Measurements from ENCODE around the gene EIF4A3. TPM values are rescaled to one million over a fixed set of nuclear protein-coding genes. Genes with fewer than 3 reads are reported as not detected.

EIF4A3 gene
- total and polyA plus RNA-seq, 9 of the 15 experiments (the other 6 are each of a cell fraction or from before 2014, with no cell fraction given), result 62.7 to 171 (median 127) TPM

- ChIA-PET POLR2A (interaction anchor here (0.6 kb wide), 1 partner anchor 11 kb away, joined by 3 read pairs; no protein-coding TSS in a partner anchor), CTCF (ENCODE audit: low intra/inter-chr PET ratio) (no interaction called here)
- 2% methylated on average over 27 of the region's 30 CpGs for WGBS (ENCODE audit: insufficient coverage, low coverage, missing lambda C conversion rate)
These were observed 35.4 kb upstream of the EIF4A3 start for GRCh38 chr17:80182118-80182844.

More at GRCh38 chr17:80182118-80182844, 35.4 kb upstream of the EIF4A3 start:
- TF ChIP-seq ZBTB26 (CRISPR knock-in tag; IDR thresholded peaks at IDR 0.05) (no peak), ZNF121 (CRISPR knock-in tag; conservative IDR thresholded peaks at IDR 0.05) (no peak), CBFA2T2 (conservative IDR thresholded peaks at IDR 0.05) (no peak), ZBTB17 (CRISPR knock-in tag; IDR thresholded peaks at IDR 0.05) (no peak), RBBP5 (IDR thresholded peaks at IDR 0.05; ENCODE audit: borderline replicate concordance, insufficient read depth, low read length, poor library complexity, severe bottlenecking) (no peak), TAF9B (IDR thresholded peaks at IDR 0.05; ENCODE audit: partially characterized antibody) (no peak), STAT5A (IDR thresholded peaks at IDR 0.05; ENCODE audit: borderline replicate concordance, low read length) (no peak), HDAC8 (tag; IDR thresholded peaks at IDR 0.05) (no peak), CSDE1 (IDR thresholded peaks at IDR 0.05) (no peak), CCAR2 (IDR thresholded peaks at IDR 0.05; ENCODE audit: low read depth, low read length) (no peak), YY1 (IDR thresholded peaks at IDR 0.05; ENCODE audit: borderline replicate concordance in 1 of 3, control insufficient read depth in 1 of 3, extremely low read depth in 1 of 3, insufficient read depth in 3 of 3, insufficient read length in 1 of 3, insufficient replicate concordance in 2 of 3, low read depth in 1 of 3, low read length in 2 of 3) (no peak), BACH1 (tag; IDR thresholded peaks at IDR 0.05) (no peak), ZBTB7A (IDR thresholded peaks at IDR 0.05; ENCODE audit: borderline replicate concordance, control insufficient read depth, low read depth, low read length) (no peak), NR1H2 (CRISPR knock-in tag; IDR thresholded peaks at IDR 0.05) (no peak)
- intact Hi-C loops (cut with micrococcal nuclease) (loop anchor here (10.0 kb wide), 1 partner anchor 77 kb away; the partner anchor contains the start of gene GAA), in situ Hi-C loops (cut with MboI) (no loop called here)
- Histone ChIP-seq H3K79me2 (ENCODE audit: control insufficient read depth, insufficient read depth, low read length) (no peaks in the 10 kb centered on the region), H2AFZ (ENCODE audit: low read depth, low read length) (no peak overlapping the region), H3K27me3 (ENCODE audit: control insufficient read depth in 2 of 2, insufficient read depth in 2 of 2, low read length in 2 of 2) (peaks cover 66 to 90% of the 10 kb centered on the region in 2 experiments), H3K9me3 (replicated peaks; ENCODE audit: control insufficient read depth, insufficient read depth, low read depth, low read length) (no peaks in the 10 kb centered on the region; the same call in 1 of the 2 replicates), H3K36me3 (ENCODE audit: control insufficient read depth, insufficient read depth, low read length) (no peaks in the 10 kb centered on the region), H3K9ac (ENCODE audit: insufficient read depth in 1 of 2, low read depth in 2 of 2, low read length in 2 of 2) (no peak overlapping the region; a peak in 1 of 4 replicates), H3K9me1 (ENCODE audit: control insufficient read depth, insufficient read depth, low read length) (no peaks in the 10 kb centered on the region), H3K4me3 (no peak overlapping the region), H3K27ac (ENCODE audit: extremely low read depth, low read depth, low read length) (no peak overlapping the region), H3K4me2 (ENCODE audit: insufficient read depth, low read length) (no peak overlapping the region), H4K20me1 (replicated peaks; ENCODE audit: control insufficient read depth, insufficient read depth, low read length) (no peaks in the 10 kb centered on the region; the same call in 1 of the 2 replicates), H3K4me1 (replicated peaks in 1 of 2; ENCODE audit: control insufficient read depth in 2 of 2, insufficient read depth in 2 of 2, low read length in 2 of 2) (peaks cover 0 to 22% of the 10 kb centered on the region in 2 experiments; a peak in 3 of 5 replicates)
- BruUV-seq (replicated peaks), result no TSS peak
- no peak for FAIRE-seq
- no peak for ATAC-seq
- DNase-seq (ENCODE audit: extremely low read depth in 1 of 4, low spot score in 3 of 4), result no peak
